HCT116 (cell line): ENCODE results near the gene OGA. TPM values are rescaled to one million over a fixed set of nuclear protein-coding genes. Genes with fewer than 3 reads are reported as not detected.

Experiments
- ATAC-seq: fragments of 200-7000 bp; cut with Tn5 transposase; 2 replicates; pipeline ENCODE4 v1.9.1; 2020; ENCODE audit warnings: mild to moderate bottlenecking, moderate library complexity
- Bru-seq: library from RNA; stranded (reverse); fragments of 400-500 nt; gene quantifications from one replicate; lab custom pipeline; 2021; lab: Mats Ljungman, UMichigan
- BruChase-seq, 2 experiments: library from RNA; stranded (reverse); fragments of 400-500 nt; gene quantifications; one replicate each; lab custom pipeline; 2021; lab: Mats Ljungman, UMichigan
- BruUV-seq: library from RNA; stranded (reverse); fragments of 400-500 nt; replicated peaks from 2 replicates; lab custom pipeline; 2021; lab: Mats Ljungman, UMichigan
- CTCF ChIA-PET: fragments of 300-600 bp; sonication (Branson Sonifier 250); formaldehyde crosslinking; loops from one replicate; lab custom pipeline; 2021; ENCODE audit warnings: antibody characterized with exemption; lab: Charles Lee
- POLR2A ChIA-PET: fragments of 300-600, 350-600 bp; sonication (Branson Sonifier 250); formaldehyde crosslinking; loops from one replicate; lab custom pipeline; 2021; ENCODE audit warnings: antibody characterized with exemption; lab: Charles Lee
- RAD21 ChIA-PET, 2 experiments: fragments of 300-600 bp; sonication (Branson Sonifier 250); formaldehyde crosslinking; loops; one replicate each; lab custom pipeline; 2023; ENCODE audit warnings: low total read pairs in 2 of 2; ENCODE audit not compliant: uncharacterized antibody in 2 of 2, unreplicated experiment in 2 of 2, low non-redundant PET in 1 of 2; lab: Charles Lee
- DNase-seq: peaks from one replicate; pipeline ENCODE4 v3.0.0-alpha.2; 2010; ENCODE audit warnings: low read depth, low spot score
- H2AFZ ChIP-seq: fragments of 200-600 bp; shearing (Covaris generic), sonication (generic); 2 replicates; pipeline ENCODE4 v1.6.1; 2017; ENCODE audit warnings: low read depth, mixed run types, mixed read lengths, antibody characterized with exemption, low read length; ENCODE audit not compliant: poor library complexity, severe bottlenecking
- H3K27ac ChIP-seq: 2 replicates; pipeline ENCODE4 v1.5.1; 2012; ENCODE audit warnings: low read depth, low read length
- H3K27me3 ChIP-seq: fragments of 200-600 bp; sonication (generic); 2 replicates; pipeline ENCODE4 v1.6.1; 2016; ENCODE audit warnings: mixed run types, low read length, mixed read lengths; ENCODE audit not compliant: insufficient read depth
- H3K36me3 ChIP-seq, 2 experiments: fragments of 200-500 bp in 1 of 2; fragments of 200-600 bp in 1 of 2; sonication (Bioruptor generic) in 1 of 2; sonication (generic) in 1 of 2; 2 replicates each; pipeline versions ENCODE4 v1.5.1 to v1.6.1; 2014 to 2016; ENCODE audit warnings: low read length in 2 of 2, inconsistent platforms in 1 of 2, mixed read lengths in 1 of 2, mixed run types in 1 of 2; ENCODE audit not compliant: insufficient read depth in 2 of 2, control insufficient read depth in 1 of 2
- H3K4me1 ChIP-seq, 2 experiments: fragments of 200-600 bp in 1 of 2; sonication (generic) in 1 of 2; 2 replicates each; pipeline versions ENCODE4 v1.5.1 to v1.6.1; 2012 to 2017; ENCODE audit warnings: low read length in 2 of 2, inconsistent platforms in 1 of 2, mild to moderate bottlenecking in 1 of 2, mixed read lengths in 1 of 2, mixed run types in 1 of 2, moderate library complexity in 1 of 2; ENCODE audit not compliant: insufficient read depth in 2 of 2, control insufficient read depth in 1 of 2
- H3K4me2 ChIP-seq: fragments of 200-600 bp; sonication (generic); 2 replicates; pipeline ENCODE4 v1.6.1; 2017; ENCODE audit warnings: mixed run types, low read length, mixed read lengths
- H3K4me3 ChIP-seq, 2 experiments: fragments of 200-600 bp in 1 of 2; sonication (generic) in 1 of 2; replicated peaks in 1 of 2; 2 replicates each; pipeline ENCODE4 v1.5.1; 2011 to 2016; ENCODE audit warnings: low read length in 2 of 2, control low read depth in 1 of 2, low read depth in 1 of 2, mild to moderate bottlenecking in 1 of 2, mixed read lengths in 1 of 2, mixed run types in 1 of 2
- H3K79me2 ChIP-seq: fragments of 200-600 bp; sonication (generic); 2 replicates; pipeline ENCODE4 v1.6.1; 2017; ENCODE audit warnings: mild to moderate bottlenecking, mixed run types, low read length, moderate library complexity, mixed read lengths; ENCODE audit not compliant: insufficient read depth
- H3K9ac ChIP-seq: fragments of 200-600 bp; sonication (generic); 2 replicates; pipeline ENCODE4 v1.6.1; 2016; ENCODE audit warnings: low read length, mixed read lengths
- H3K9me2 ChIP-seq: fragments of 200-600 bp; sonication (generic), shearing (Covaris generic); 2 replicates; pipeline ENCODE4 v1.6.1; 2017; ENCODE audit warnings: mixed run types, mild to moderate bottlenecking, moderate library complexity; ENCODE audit not compliant: insufficient read depth
- H3K9me3 ChIP-seq, 2 experiments: fragments of 200-500 bp in 1 of 2; fragments of 200-600 bp in 1 of 2; sonication (Bioruptor generic) in 1 of 2; sonication (generic) in 1 of 2; 2 replicates each; pipeline ENCODE4 v1.6.1; 2014 to 2017; ENCODE audit warnings: low read length in 2 of 2, mixed read lengths in 2 of 2, inconsistent platforms in 1 of 2, low read depth in 1 of 2, mild to moderate bottlenecking in 1 of 2, mixed run types in 1 of 2, moderate library complexity in 1 of 2; ENCODE audit not compliant: control insufficient read depth in 1 of 2, insufficient read depth in 1 of 2
- H4K20me1 ChIP-seq: fragments of 200-600 bp; sonication (generic), shearing (Covaris generic); 2 replicates; pipeline ENCODE4 v1.6.1; 2017; ENCODE audit warnings: mixed run types, mild to moderate bottlenecking, moderate library complexity; ENCODE audit not compliant: insufficient read depth
- ATF3 ChIP-seq: IDR thresholded peaks from 2 replicates; pipeline ENCODE4 v1.6.1; 2012
- CBX3 ChIP-seq: IDR thresholded peaks from 2 replicates; pipeline ENCODE4 v1.6.1; 2012; ENCODE audit warnings: low read depth
- CEBPB ChIP-seq: IDR thresholded peaks from 2 replicates; pipeline ENCODE4 v1.6.1; 2012; ENCODE audit warnings: low read depth
- EGR1 ChIP-seq: IDR thresholded peaks from 2 replicates; pipeline ENCODE4 v1.6.1; 2012; ENCODE audit warnings: low read depth
- ELF1 ChIP-seq: IDR thresholded peaks from 2 replicates; pipeline ENCODE4 v1.6.1; 2012; ENCODE audit warnings: low read depth, borderline replicate concordance
- EZH2phosphoT487 ChIP-seq: fragments of 200-600 bp; IDR thresholded peaks from 2 replicates; pipeline ENCODE4 v1.6.1; 2018; ENCODE audit warnings: antibody characterized with exemption, borderline replicate concordance
- FOSL1 ChIP-seq: IDR thresholded peaks from 2 replicates; pipeline ENCODE4 v1.6.1; 2012; ENCODE audit warnings: low read depth
- JUND ChIP-seq: IDR thresholded peaks from 2 replicates; pipeline ENCODE4 v1.6.1; 2012
- POLR2A ChIP-seq: IDR thresholded peaks from 2 replicates; pipeline ENCODE4 v1.7.0; 2011; ENCODE audit warnings: borderline replicate concordance; ENCODE audit not compliant: insufficient read depth, insufficient read length; ENCODE audit errors: extremely low read depth
- POLR2AphosphoS5 ChIP-seq: IDR thresholded peaks from 2 replicates; pipeline ENCODE4 v1.6.1; 2011; ENCODE audit warnings: mild to moderate bottlenecking, low read depth, low read length, moderate library complexity
- RAD21 ChIP-seq: IDR thresholded peaks from 2 replicates; pipeline ENCODE4 v1.6.1; 2012; ENCODE audit warnings: low read depth, mild to moderate bottlenecking
- REST ChIP-seq: IDR thresholded peaks from 2 replicates; pipeline ENCODE4 v1.6.1; 2012; ENCODE audit warnings: low read depth
- SP1 ChIP-seq: IDR thresholded peaks from 2 replicates; pipeline ENCODE4 v1.6.1; 2012; ENCODE audit warnings: low read depth
- SRF ChIP-seq: IDR thresholded peaks from 2 replicates; pipeline ENCODE4 v1.6.1; 2012; ENCODE audit warnings: low read depth
- TCF7L2 ChIP-seq: IDR thresholded peaks from 2 replicates; pipeline ENCODE4 v1.7.0; 2011; ENCODE audit warnings: borderline replicate concordance, inconsistent platforms; ENCODE audit not compliant: insufficient read depth, insufficient read length; ENCODE audit errors: extremely low read depth
- YY1 ChIP-seq: IDR thresholded peaks from 2 replicates; pipeline ENCODE4 v1.6.1; 2011; ENCODE audit warnings: low read length, low read depth, moderate library complexity, mild to moderate bottlenecking; ENCODE audit not compliant: insufficient replicate concordance; ENCODE audit errors: extremely low read depth
- ZBTB33 ChIP-seq: IDR thresholded peaks from 2 replicates; pipeline ENCODE4 v1.6.1; 2011; ENCODE audit warnings: mild to moderate bottlenecking, low read length, moderate library complexity; ENCODE audit not compliant: insufficient replicate concordance; ENCODE audit errors: extremely low read depth
- ZFX ChIP-seq: fragments of 450-650 bp; IDR thresholded peaks from 2 replicates; pipeline ENCODE4 v1.6.1; 2017
- ZNF274 ChIP-seq: fragments of 200-500 bp; sonication (Bioruptor generic); IDR thresholded peaks from 2 replicates; pipeline ENCODE4 v1.6.1; 2014; ENCODE audit warnings: mild to moderate bottlenecking, low read depth, low read length, inconsistent platforms
- intact Hi-C: fragments of 100-400 bp; cut with micrococcal nuclease; formaldehyde crosslinking; loops from 2 replicates; pipeline ENCODE4 v1.10.0; 2022
- long read RNA-seq: library from polyadenylated mRNA; unstranded; transcript quantifications from one replicate; pipeline ENCODE4 v2.0.0, GENCODE V29; 2021; ENCODE audit not compliant: unreplicated experiment
- polyA plus RNA-seq: library from polyadenylated mRNA; unstranded; fragments of >200 nt; gene quantifications from 2 replicates; pipeline ENCODE4 v1.2.1, GENCODE V29; 2012; ENCODE audit warnings: missing spikeins
- total RNA-seq: library from RNA; stranded (reverse); gene quantifications from one replicate; pipeline ENCODE4 v1.2.1, GENCODE V29; 2021; ENCODE audit not compliant: unreplicated experiment

Gene OGA
- total RNA-seq, result 127 TPM
- 62.7 and 71.3 TPM in 2 replicates for polyA plus RNA-seq
- Bru-seq, nascent RNA, result percentile 98 among the genes with signal in this experiment
- BruChase-seq, experiment 1, labeled RNA remaining after a 6-hour chase, result percentile 99 among the genes with signal in this experiment
- BruChase-seq, experiment 2, labeled RNA remaining after a 2-hour chase, result percentile 99 among the genes with signal in this experiment
- long read RNA-seq, full-length matches to known transcripts, result 96 of 151 reads
- long read RNA-seq, partial matches to known transcripts, result 32 of 151 reads
- long read RNA-seq, other reads (novel, unspliced or antisense), result 23 of 151 reads

GRCh38 chr10:101818119-101818871, at the start of gene OGA:
TSS of gene OGA (minus strand) at chr10:101818444. CDS start at chr10:101818022, 422 bp downstream.
- Histone ChIP-seq H2AFZ (peak within 1 kb of the TSS; percentile 3), H3K4me2 (peak within 1 kb of the TSS; percentile 87), H3K9me3 (no peaks in the 10 kb centered on the region), H3K27ac (peak within 1 kb of the TSS; percentile 81)
- CTCF ChIA-PET, result interaction anchor here (0.7 to 2.0 kb wide), 12 partner anchors 9 to 604 kb away, joined by 3 to 19 read pairs (median 5); partner anchors contain the start of gene NPM3
- intact Hi-C loops, result loop anchor here (5.0 kb wide), 1 partner anchor 36 kb away; the partner anchor contains the start of gene NPM3
- peak; percentile 76 for TF ChIP-seq YY1
- TF ChIP-seq RAD21, result no peak
- TF ChIP-seq FOSL1, result no peak
- peak; percentile 90 for TF ChIP-seq POLR2A
- TF ChIP-seq CEBPB, result no peak
- TF ChIP-seq ZFX, result no peak
- TF ChIP-seq REST, result no peak
- peak; percentile 73 for TF ChIP-seq ZBTB33
- no peak for TF ChIP-seq CBX3
- TF ChIP-seq SP1, result no peak
- no peak for TF ChIP-seq SRF
- no peak for TF ChIP-seq EZH2phosphoT487
- TF ChIP-seq TCF7L2, result peak; percentile 87
- TF ChIP-seq JUND, result no peak
- no peak for TF ChIP-seq ZNF274
- peak; percentile 97 for TF ChIP-seq POLR2AphosphoS5
- no peak for TF ChIP-seq EGR1
- no peak for TF ChIP-seq ELF1
- TF ChIP-seq ATF3, result no peak
- TF ChIP-seq, all 23 proteins: peak for 5
- peak; percentile 100 for DNase-seq
- ChIA-PET RAD21 (interaction anchor here (0.7 to 2.0 kb wide), 4 partner anchors 21 to 897 kb away, joined by 3 to 9 read pairs (median 7); no protein-coding TSS in a partner anchor), POLR2A (interaction anchor here (0.7 to 1.9 kb wide), 10 partner anchors 9 to 192 kb away, joined by 3 to 10 read pairs (median 4); partner anchors contain the start of gene NPM3)
- Histone ChIP-seq H3K79me2 (peaks cover 65% of the 10 kb centered on the region), H3K36me3 (peaks cover 2 to 3% of the 10 kb centered on the region in 2 experiments; a peak in 1 of 4 replicates), H3K4me3 (peak within 1 kb of the TSS; percentile 87 to 96), H4K20me1 (peaks cover 26% of the 10 kb centered on the region; the same call in 1 of the 2 replicates), H3K9ac (peak within 1 kb of the TSS; percentile 97), H3K27me3 (no peaks in the 10 kb centered on the region), H3K4me1 (peaks cover 18 to 31% of the 10 kb centered on the region in 2 experiments), H3K9me2 (no peaks in the 10 kb centered on the region)
- BruUV-seq, result TSS peak; percentile 34
- ATAC-seq, result peak; percentile 91
